ENCODE results near the gene MZT2B.
"Not testable (repeated sequence)": the region's sequence is repeated elsewhere in the genome, so short reads cannot be mapped to it uniquely, and the experiment has no call there.

MZT2B gene

GRCh38 chr2:130229161-130229510, 47.1 kb downstream of the MZT2B start:
- H3K4me3 ChIP-seq (ENCODE audit: low read length); H3K4me1 ChIP-seq (ENCODE audit: insufficient read depth, low read length); H3K36me3 ChIP-seq (ENCODE audit: insufficient read depth, low read length); H2AFZ ChIP-seq (ENCODE audit: low read depth, low read length); H3K9me3 ChIP-seq (ENCODE audit: low read length); H3K27me3 ChIP-seq (ENCODE audit: insufficient read depth, low read length): not testable (repeated sequence)

- H3K4me1 ChIP-seq (ENCODE audit: insufficient read depth, low read length); H2AFZ ChIP-seq (ENCODE audit: low read depth, low read length); H3K9me3 ChIP-seq (ENCODE audit: low read length); H3K4me3 ChIP-seq (ENCODE audit: low read length); H3K27me3 ChIP-seq (ENCODE audit: insufficient read depth, low read length); H3K36me3 ChIP-seq (ENCODE audit: insufficient read depth, low read length): not testable (repeated sequence)
These were observed 48.3 kb downstream of the MZT2B start for GRCh38 chr2:130230376-130230775.

GRCh38 chr2:130230907-130231306, 48.8 kb downstream of the MZT2B start:
- not testable (repeated sequence) for H3K36me3 ChIP-seq (ENCODE audit: insufficient read depth, low read length); H3K27me3 ChIP-seq (ENCODE audit: insufficient read depth, low read length); H3K4me3 ChIP-seq (ENCODE audit: low read length); H3K9me3 ChIP-seq (ENCODE audit: low read length); H2AFZ ChIP-seq (ENCODE audit: low read depth, low read length); H3K4me1 ChIP-seq (ENCODE audit: insufficient read depth, low read length)

GRCh38 chr2:130231656-130232055, 49.6 kb downstream of the MZT2B start:
- H3K36me3 ChIP-seq (ENCODE audit: insufficient read depth, low read length) = no peaks in the 10 kb centered on the region

GRCh38 chr2:130233066-130233465, 51.0 kb downstream of the MZT2B start:
- H3K4me3 ChIP-seq (ENCODE audit: low read length); H2AFZ ChIP-seq (ENCODE audit: low read depth, low read length); H3K4me1 ChIP-seq (ENCODE audit: insufficient read depth, low read length); H3K36me3 ChIP-seq (ENCODE audit: insufficient read depth, low read length); H3K27me3 ChIP-seq (ENCODE audit: insufficient read depth, low read length); H3K9me3 ChIP-seq (ENCODE audit: low read length): not testable (repeated sequence)

More at GRCh38 chr2:130231656-130232055, 49.6 kb downstream of the MZT2B start:
- peaks cover 10% of the 10 kb centered on the region for H3K4me1 ChIP-seq (ENCODE audit: insufficient read depth, low read length)
- H3K9me3 ChIP-seq (ENCODE audit: low read length) = no peaks in the 10 kb centered on the region
- no peak overlapping the region for H2AFZ ChIP-seq (ENCODE audit: low read depth, low read length)
- H3K27me3 ChIP-seq (ENCODE audit: insufficient read depth, low read length) = no peaks in the 10 kb centered on the region
- no peak overlapping the region for H3K4me3 ChIP-seq (ENCODE audit: low read length)

- H3K4me3 ChIP-seq (ENCODE audit: low read length); H3K9me3 ChIP-seq (ENCODE audit: low read length); H3K4me1 ChIP-seq (ENCODE audit: insufficient read depth, low read length); H3K27me3 ChIP-seq (ENCODE audit: insufficient read depth, low read length); H2AFZ ChIP-seq (ENCODE audit: low read depth, low read length); H3K36me3 ChIP-seq (ENCODE audit: insufficient read depth, low read length): not testable (repeated sequence)
These were observed 57.5 kb downstream of the MZT2B start for GRCh38 chr2:130239581-130239980.
